CD4-positive, alpha-beta T cell treated with Interleukin-15 for 4 hours (primary cell): ENCODE results near the gene IL26.
A peak's percentile ranks its signal among the peaks of the same experiment; 100 is the strongest.
"Not testable (repeated sequence)": the region's sequence is repeated elsewhere in the genome, so short reads cannot be mapped to it uniquely, and the experiment has no call there.

Source experiments
- DNase-seq: peaks from one replicate; pipeline ENCODE4 v3.0.0-alpha.2; 2020; ENCODE audit warnings: low spot score

Gene IL26

GRCh38 chr12:68240079-68240478 is 14.5 kb upstream of the IL26 start:
- no peak for DNase-seq

- DNase-seq: no peak
Observed at GRCh38 chr12:68239309-68239982, 13.8 kb upstream of the IL26 start.

- DNase-seq: no peak
Observed at GRCh38 chr12:68237619-68238018, 12.0 kb upstream of the IL26 start.

- DNase-seq: no peak
Observed at GRCh38 chr12:68237078-68237477, 11.5 kb upstream of the IL26 start.

- peak; percentile 59 for DNase-seq
Observed at GRCh38 chr12:68236421-68237059, 10.9 kb upstream of the IL26 start.

GRCh38 chr12:68235576-68235975 is 10.0 kb upstream of the IL26 start:
- DNase-seq: no peak

- no peak for DNase-seq
Observed at GRCh38 chr12:68234140-68234539, 8.5 kb upstream of the IL26 start.

GRCh38 chr12:68233498-68233897 is 7.9 kb upstream of the IL26 start:
- no peak for DNase-seq

GRCh38 chr12:68231691-68232090 is 6.1 kb upstream of the IL26 start:
- DNase-seq: no peak

GRCh38 chr12:68231229-68231628 is 5.6 kb upstream of the IL26 start:
- DNase-seq: no peak

GRCh38 chr12:68229956-68230355 is 4.3 kb upstream of the IL26 start:
- no peak for DNase-seq

GRCh38 chr12:68227356-68227755 is 1.7 kb upstream of the IL26 start:
- DNase-seq: no peak

- DNase-seq: no peak
Observed at GRCh38 chr12:68224613-68225285, 861 bp downstream of the IL26 start.

GRCh38 chr12:68223067-68223747 is 2.4 kb downstream of the IL26 start:
- DNase-seq: peak; percentile 76

GRCh38 chr12:68222326-68222725 is 3.3 kb downstream of the IL26 start:
- no peak for DNase-seq

GRCh38 chr12:68221497-68221896 is 4.1 kb downstream of the IL26 start:
- no peak for DNase-seq

- DNase-seq: no peak
Observed at GRCh38 chr12:68210875-68211274, 14.7 kb downstream of the IL26 start.

GRCh38 chr12:68209048-68209728 is 16.4 kb downstream of the IL26 start:
- DNase-seq: not testable (repeated sequence)

GRCh38 chr12:68207276-68207675 is 18.3 kb downstream of the IL26 start:
- DNase-seq: no peak

GRCh38 chr12:68206446-68206845 is 19.2 kb downstream of the IL26 start:
- DNase-seq: no peak

GRCh38 chr12:68203460-68203875 is 22.1 kb downstream of the IL26 start:
- no peak for DNase-seq

- DNase-seq: no peak
Observed at GRCh38 chr12:68200854-68201253, 24.8 kb downstream of the IL26 start.
